ENCODE measurements around the gene WDR46.

Gene WDR46

DNA sequence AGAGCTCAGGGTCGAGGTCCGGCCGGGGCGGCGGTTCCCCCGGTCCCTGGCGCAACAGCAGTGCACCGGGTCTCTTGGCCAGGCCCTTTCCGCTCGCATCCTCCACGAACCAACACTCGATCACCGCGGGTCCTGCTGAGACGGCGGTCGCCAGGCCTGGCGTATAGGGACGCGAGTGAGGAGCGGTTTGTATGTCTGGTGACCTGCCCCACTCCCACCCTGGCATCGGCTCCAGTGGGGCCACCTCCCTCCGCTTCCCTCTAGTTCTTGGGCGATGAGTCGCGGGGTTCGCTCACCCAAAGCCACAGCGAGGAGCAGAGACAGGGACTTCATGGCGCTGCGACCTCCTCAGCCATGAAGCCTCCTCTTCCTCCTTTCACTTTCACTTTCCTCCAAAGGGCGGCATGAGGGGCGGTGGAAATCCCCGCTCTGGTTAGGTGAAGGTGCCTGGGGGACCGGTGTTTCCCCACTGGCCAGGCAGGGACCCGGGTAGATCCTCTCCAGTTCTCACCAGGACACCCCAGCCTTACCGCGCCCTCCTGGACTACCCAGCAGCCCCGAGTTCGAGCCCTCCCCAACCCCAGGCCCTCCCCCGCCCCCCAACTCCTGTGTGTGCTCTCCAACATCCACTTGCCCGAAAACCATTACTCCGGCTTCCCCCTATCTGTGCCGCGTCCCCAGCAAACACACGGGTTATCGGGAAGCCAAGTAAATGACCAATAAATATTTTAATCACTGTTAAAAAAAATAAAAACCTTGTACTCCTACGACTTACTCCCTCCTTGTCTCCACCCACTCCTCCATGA lies 24.9 kb upstream of the WDR46 start, which contains the start of gene TAPBP:
TAPBP (minus strand) TSS at position 370 of the 806 bp plus-strand sequence; CDS start at position 333, 37 bp downstream.
- Histone ChIP-seq H3K4me3 (ENCODE audit: low read length) (peak within 1 kb of the TSS; percentile 94), H3K9me2 (replicated peaks; ENCODE audit: insufficient read depth, low read length) (no peaks in the 10 kb centered on the region), H3K27ac (ENCODE audit: low read length) (peak within 1 kb of the TSS; percentile 99)

DNA sequence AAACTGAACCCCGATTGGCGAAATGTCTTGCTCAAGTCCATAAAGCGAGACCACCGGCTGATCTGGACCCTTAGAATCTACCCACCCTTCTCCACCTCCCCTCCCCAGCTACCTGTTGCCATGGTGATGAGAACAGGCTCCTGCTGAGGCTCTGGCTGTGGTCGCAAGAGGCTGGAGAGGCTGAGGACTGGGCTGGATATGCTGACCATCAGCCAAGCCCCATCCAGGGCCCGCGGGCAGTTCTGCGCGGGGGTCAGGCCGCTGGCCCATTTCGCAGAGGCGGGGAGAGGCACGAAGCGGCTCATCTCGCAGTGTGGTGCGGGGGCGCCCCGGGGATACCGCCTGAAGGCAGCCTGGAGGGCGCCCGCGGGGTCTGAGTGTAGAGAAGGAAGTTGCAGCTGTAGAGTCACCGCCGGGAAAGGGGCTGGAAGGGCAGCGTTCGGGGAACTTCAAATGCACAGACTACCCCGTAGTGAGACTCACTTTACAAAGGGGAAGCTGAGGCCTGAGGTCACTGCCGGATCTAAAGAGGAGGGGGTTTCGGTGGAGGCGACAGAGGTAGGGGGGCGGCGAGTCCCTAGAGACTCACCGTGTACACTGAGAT lies 24.2 kb upstream of the WDR46 start:
- H2AFZ ChIP-seq (ENCODE audit: low read length) = peak overlapping the region; percentile 75; the same call in 1 of the 2 replicates
- H4K20me1 ChIP-seq (ENCODE audit: insufficient read depth, low read length) = 0 out of 2 replicates have a peak, but pooled peaks cover 7% of the 10 kb centered on the region
- H3K27ac ChIP-seq (ENCODE audit: low read length) = peak overlapping the region; percentile 99
- H3K9ac ChIP-seq (ENCODE audit: low read length) = peak overlapping the region; percentile 90
- no peak for TF ChIP-seq EZH2phosphoT487 (IDR thresholded peaks at IDR 0.05; ENCODE audit: low read length)
- no peak for TF ChIP-seq EZH2 (optimal IDR thresholded peaks at IDR 0.05; ENCODE audit: low read depth, low read length)
- no peak for TF ChIP-seq CTCF (IDR thresholded peaks at IDR 0.05; ENCODE audit: low read length)
- H3K27me3 ChIP-seq (replicated peaks; ENCODE audit: insufficient read depth, low read length) = no peaks in the 10 kb centered on the region
- peaks cover 23% of the 10 kb centered on the region for H3K4me1 ChIP-seq (ENCODE audit: low read length)
- no peaks in the 10 kb centered on the region for H3K9me3 ChIP-seq (replicated peaks; ENCODE audit: insufficient read depth, low read length)
- no peaks in the 10 kb centered on the region for H3K9me2 ChIP-seq (replicated peaks; ENCODE audit: insufficient read depth, low read length)
- peak overlapping the region; percentile 94 for H3K4me3 ChIP-seq (ENCODE audit: low read length)
- H3F3A ChIP-seq (ENCODE audit: insufficient read depth, low read length) = peaks cover 37% of the 10 kb centered on the region
- H3K36me3 ChIP-seq (replicated peaks; ENCODE audit: insufficient read depth, low read length) = no peaks in the 10 kb centered on the region; the same call in 1 of the 2 replicates
- peak overlapping the region; percentile 80 for H3K4me2 ChIP-seq (ENCODE audit: low read depth, low read length)
- peaks cover 86% of the 10 kb centered on the region for H3K79me2 ChIP-seq (ENCODE audit: low read length)
- DNase-seq = peak; percentile 26

More for the DNA sequence above, 24.9 kb upstream of the WDR46 start, which contains the start of gene TAPBP:
- no peaks in the 10 kb centered on the region for H3K9me3 ChIP-seq (replicated peaks; ENCODE audit: insufficient read depth, low read length)
- no peaks in the 10 kb centered on the region for H3K27me3 ChIP-seq (replicated peaks; ENCODE audit: insufficient read depth, low read length)
- peaks cover 81% of the 10 kb centered on the region for H3K79me2 ChIP-seq (ENCODE audit: low read length)
- peaks cover 28% of the 10 kb centered on the region for H3K4me1 ChIP-seq (ENCODE audit: low read length)
- H4K20me1 ChIP-seq (ENCODE audit: insufficient read depth, low read length) = 0 out of 2 replicates have a peak, but pooled peaks cover 7% of the 10 kb centered on the region
- no peaks in the 10 kb centered on the region; the same call in 1 of the 2 replicates for H3K36me3 ChIP-seq (replicated peaks; ENCODE audit: insufficient read depth, low read length)
- peak; percentile 87 for DNase-seq
- peak within 1 kb of the TSS; percentile 75 for H2AFZ ChIP-seq (ENCODE audit: low read length)
- peaks cover 44% of the 10 kb centered on the region for H3F3A ChIP-seq (ENCODE audit: insufficient read depth, low read length)
- no peak for TF ChIP-seq CTCF (IDR thresholded peaks at IDR 0.05; ENCODE audit: low read length)
- TF ChIP-seq EZH2phosphoT487 (IDR thresholded peaks at IDR 0.05; ENCODE audit: low read length) = no peak
- TF ChIP-seq EZH2 (optimal IDR thresholded peaks at IDR 0.05; ENCODE audit: low read depth, low read length) = no peak
- H3K9ac ChIP-seq (ENCODE audit: low read length) = peak within 1 kb of the TSS; percentile 90
- H3K4me2 ChIP-seq (ENCODE audit: low read depth, low read length) = peak within 1 kb of the TSS; percentile 80

- Histone ChIP-seq H3K27ac (ENCODE audit: low read length) (peak overlapping the region; percentile 99), H3K27me3 (replicated peaks; ENCODE audit: insufficient read depth, low read length) (no peaks in the 10 kb centered on the region), H3K36me3 (replicated peaks; ENCODE audit: insufficient read depth, low read length) (no peaks in the 10 kb centered on the region; the same call in 1 of the 2 replicates), H3K9me2 (replicated peaks; ENCODE audit: insufficient read depth, low read length) (no peaks in the 10 kb centered on the region), H3K4me1 (ENCODE audit: low read length) (peaks cover 23% of the 10 kb centered on the region), H4K20me1 (ENCODE audit: insufficient read depth, low read length) (0 out of 2 replicates have a peak, but pooled peaks cover 7% of the 10 kb centered on the region), H2AFZ (ENCODE audit: low read length) (no peak overlapping the region), H3K9me3 (replicated peaks; ENCODE audit: insufficient read depth, low read length) (no peaks in the 10 kb centered on the region), H3F3A (ENCODE audit: insufficient read depth, low read length) (peaks cover 32% of the 10 kb centered on the region), H3K4me2 (ENCODE audit: low read depth, low read length) (peak overlapping the region; percentile 80), H3K79me2 (ENCODE audit: low read length) (peaks cover 92% of the 10 kb centered on the region), H3K9ac (ENCODE audit: low read length) (peak overlapping the region; percentile 90), H3K4me3 (ENCODE audit: low read length) (peak overlapping the region; percentile 94)
- no peak for TF ChIP-seq EZH2 (optimal IDR thresholded peaks at IDR 0.05; ENCODE audit: low read depth, low read length)
- peak; percentile 30 for TF ChIP-seq CTCF (IDR thresholded peaks at IDR 0.05; ENCODE audit: low read length)
- DNase-seq = peak; percentile 93
Measured at GRCh38 chr6:33312361-33313104, 23.5 kb upstream of the WDR46 start.
